ENCODE results near the gene SRMS. TPM values are rescaled to one million over a fixed set of nuclear protein-coding genes. Genes with fewer than 3 reads are reported as not detected.

Gene SRMS
- total RNA-seq, 1 donor from 2014 or later, result not detected

- H3K9me3 Mint-ChIP-seq, result no peaks in the 10 kb centered on the region
- no peak overlapping the region for H3K27ac Mint-ChIP-seq
- H2AFZ ChIP-seq (replicated peaks), result no peak overlapping the region
- no peaks in the 10 kb centered on the region for H3K27me3 ChIP-seq
- H3K4me2 ChIP-seq, result no peak overlapping the region
- H3K36me3 Mint-ChIP-seq, result no peaks in the 10 kb centered on the region
- H3K4me3 Mint-ChIP-seq, result no peak overlapping the region
- no peak for DNase-seq (ENCODE audit: low spot score)
- H3K9me3 ChIP-seq (ENCODE audit: low read depth), result no peaks in the 10 kb centered on the region
- no peak overlapping the region for H3K27ac ChIP-seq
- no peaks in the 10 kb centered on the region for H3K79me2 ChIP-seq (ENCODE audit: low read depth)
- H3K4me3 ChIP-seq, result no peak overlapping the region
- TF ChIP-seq EZH2phosphoT487 (IDR thresholded peaks at IDR 0.05), result no peak
- no peak for TF ChIP-seq CTCF (IDR thresholded peaks at IDR 0.05)
- TF ChIP-seq EZH2 (IDR thresholded peaks at IDR 0.05), result no peak
- no peak overlapping the region for H3K9ac ChIP-seq
- H3K27me3 Mint-ChIP-seq (ENCODE audit: insufficient read depth, low read depth), result peaks cover 9% of the 10 kb centered on the region
- H3K4me1 Mint-ChIP-seq, result peaks cover 6% of the 10 kb centered on the region
- H4K20me1 ChIP-seq (ENCODE audit: low read depth), result no peaks in the 10 kb centered on the region
- no peaks in the 10 kb centered on the region for H3F3A ChIP-seq (ENCODE audit: low read depth)
- H3K4me1 ChIP-seq, result no peaks in the 10 kb centered on the region
- H3K36me3 ChIP-seq, result no peaks in the 10 kb centered on the region
These were observed 4.9 kb downstream of the SRMS start for GRCh38 chr20:63542696-63543095.

GRCh38 chr20:63542031-63542559 lies 5.5 kb downstream of the SRMS start:
- Histone ChIP-seq H3K9ac (no peak overlapping the region), H2AFZ (replicated peaks) (no peak overlapping the region), H3K4me2 (no peak overlapping the region), H3K36me3 (no peaks in the 10 kb centered on the region), H3K27me3 (no peaks in the 10 kb centered on the region), H3K79me2 (ENCODE audit: low read depth) (no peaks in the 10 kb centered on the region), H3K4me3 (no peak overlapping the region), H3F3A (ENCODE audit: low read depth) (no peaks in the 10 kb centered on the region), H4K20me1 (ENCODE audit: low read depth) (no peaks in the 10 kb centered on the region), H3K27ac (no peak overlapping the region), H3K4me1 (no peaks in the 10 kb centered on the region), H3K9me3 (ENCODE audit: low read depth) (no peaks in the 10 kb centered on the region)
- TF ChIP-seq EZH2 (IDR thresholded peaks at IDR 0.05) (no peak), CTCF (IDR thresholded peaks at IDR 0.05) (no peak)
- H3K27ac Mint-ChIP-seq, result no peak overlapping the region
- H3K27me3 Mint-ChIP-seq (ENCODE audit: insufficient read depth, low read depth), result peaks cover 9% of the 10 kb centered on the region
- H3K9me3 Mint-ChIP-seq, result no peaks in the 10 kb centered on the region
- peaks cover 6% of the 10 kb centered on the region for H3K4me1 Mint-ChIP-seq
- H3K36me3 Mint-ChIP-seq, result no peaks in the 10 kb centered on the region
- no peak overlapping the region for H3K4me3 Mint-ChIP-seq
- DNase-seq (ENCODE audit: low spot score), result no peak

- DNase-seq (ENCODE audit: low spot score), result no peak
- peaks cover 7% of the 10 kb centered on the region for H3K27me3 Mint-ChIP-seq (ENCODE audit: insufficient read depth, low read depth)
- Histone ChIP-seq H3K27me3 (no peaks in the 10 kb centered on the region), H3F3A (ENCODE audit: low read depth) (peaks cover under 1% of the 10 kb centered on the region), H3K4me3 (no peak overlapping the region), H3K27ac (no peak overlapping the region), H4K20me1 (ENCODE audit: low read depth) (no peaks in the 10 kb centered on the region), H3K4me1 (no peaks in the 10 kb centered on the region), H3K9me3 (ENCODE audit: low read depth) (no peaks in the 10 kb centered on the region), H3K9ac (no peak overlapping the region), H3K79me2 (ENCODE audit: low read depth) (no peaks in the 10 kb centered on the region), H3K36me3 (no peaks in the 10 kb centered on the region), H2AFZ (replicated peaks) (no peak overlapping the region), H3K4me2 (no peak overlapping the region)
- H3K4me1 Mint-ChIP-seq, result peaks cover 3% of the 10 kb centered on the region
- H3K36me3 Mint-ChIP-seq, result no peaks in the 10 kb centered on the region
- TF ChIP-seq EZH2phosphoT487 (IDR thresholded peaks at IDR 0.05) (no peak), CTCF (IDR thresholded peaks at IDR 0.05) (no peak), EZH2 (IDR thresholded peaks at IDR 0.05) (no peak)
- H3K9me3 Mint-ChIP-seq, result no peaks in the 10 kb centered on the region
- no peak overlapping the region for H3K4me3 Mint-ChIP-seq
- no peak overlapping the region for H3K27ac Mint-ChIP-seq
These were observed 6.2 kb downstream of the SRMS start for GRCh38 chr20:63541371-63541770.

Measured in neural progenitor cell (in vitro differentiated cells).